GM19328 (cell line): ENCODE data around the gene LIF.
"Not testable (repeated sequence)": the region's sequence is repeated elsewhere in the genome, so short reads cannot be mapped to it uniquely, and the experiment has no call there.

ENCODE experiments used
- ATAC-seq: cut with Tn5 transposase; IDR thresholded peaks from one replicate; pipeline ENCODE4 v1.9.1; 2021; ENCODE audit warnings: mild to moderate bottlenecking, moderate library complexity; ENCODE audit not compliant: unreplicated experiment

LIF gene

GRCh38 chr22:30228509-30229359 lies 17.8 kb downstream of the LIF start:
- no peak for ATAC-seq

GRCh38 chr22:30227438-30228228 lies 18.9 kb downstream of the LIF start:
- no peak for ATAC-seq

DNA sequence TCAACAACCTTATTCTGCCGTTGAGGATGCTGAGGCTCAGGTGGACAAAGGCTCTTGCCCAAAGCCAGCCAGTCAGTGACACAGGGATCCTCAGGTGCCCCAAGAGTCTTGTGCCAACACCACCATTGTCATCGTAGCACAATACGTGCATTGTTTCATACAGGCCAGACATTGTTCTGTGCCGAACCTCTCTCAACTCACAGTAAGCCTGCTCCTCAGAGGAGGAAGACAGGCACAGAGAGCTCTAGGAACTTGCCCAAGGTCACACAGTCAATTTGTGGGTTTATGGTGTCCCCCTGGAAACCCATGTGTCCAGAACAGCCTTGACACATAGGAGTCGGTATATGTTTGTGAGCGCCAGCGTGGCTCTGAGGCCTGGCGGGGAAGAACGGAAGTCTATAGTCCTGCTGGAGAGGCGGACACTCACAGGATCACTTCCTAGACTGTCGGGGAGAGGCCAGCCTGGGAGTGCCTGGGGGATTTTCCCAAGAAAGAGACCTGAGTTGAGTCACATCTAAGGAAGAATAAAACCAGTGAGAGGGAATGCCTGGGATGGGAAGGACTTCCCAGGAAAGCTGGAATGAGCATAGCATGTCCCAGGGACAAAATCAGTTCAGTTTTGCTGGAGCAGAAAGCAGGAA lies 20.2 kb downstream of the LIF start:
- ATAC-seq, result no peak

GRCh38 chr22:30225220-30225927 lies 21.2 kb downstream of the LIF start:
- ATAC-seq, result no peak

DNA sequence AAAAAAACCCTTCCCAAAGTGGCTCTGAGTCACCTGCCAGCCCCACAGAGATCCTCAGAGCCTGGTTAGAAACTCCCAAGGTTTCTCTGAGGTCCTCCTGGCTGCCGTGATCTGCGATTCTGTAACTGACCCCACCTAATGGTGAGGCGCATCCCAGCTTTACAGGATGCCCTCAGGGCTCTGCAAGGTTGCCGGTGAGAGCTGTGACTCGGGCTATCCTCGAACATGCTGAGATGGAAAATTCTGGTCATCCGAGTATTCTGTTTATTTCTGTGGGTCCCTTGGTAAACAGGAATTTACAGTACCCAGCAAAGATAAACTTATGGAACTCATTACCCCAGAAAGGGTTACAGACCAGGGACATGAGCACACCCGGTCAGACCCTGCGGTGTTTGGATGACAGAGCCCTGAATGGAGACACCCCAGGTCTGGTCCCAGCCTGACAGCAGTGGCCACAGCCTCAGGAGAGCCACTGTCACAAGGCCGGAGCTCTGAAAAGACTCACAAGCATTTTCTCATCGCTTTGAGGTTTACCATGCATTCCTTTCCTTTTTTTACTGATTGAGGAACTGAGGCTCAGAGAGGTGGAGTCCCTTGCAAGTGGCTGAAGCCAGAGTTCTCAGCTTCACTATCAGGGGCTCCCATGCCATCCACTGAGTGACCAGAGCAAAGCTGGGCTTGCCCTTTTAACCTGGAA lies 22.2 kb downstream of the LIF start:
- no peak for ATAC-seq

- ATAC-seq, result no peak
Observed at GRCh38 chr22:30223303-30223702, 23.3 kb downstream of the LIF start.

DNA sequence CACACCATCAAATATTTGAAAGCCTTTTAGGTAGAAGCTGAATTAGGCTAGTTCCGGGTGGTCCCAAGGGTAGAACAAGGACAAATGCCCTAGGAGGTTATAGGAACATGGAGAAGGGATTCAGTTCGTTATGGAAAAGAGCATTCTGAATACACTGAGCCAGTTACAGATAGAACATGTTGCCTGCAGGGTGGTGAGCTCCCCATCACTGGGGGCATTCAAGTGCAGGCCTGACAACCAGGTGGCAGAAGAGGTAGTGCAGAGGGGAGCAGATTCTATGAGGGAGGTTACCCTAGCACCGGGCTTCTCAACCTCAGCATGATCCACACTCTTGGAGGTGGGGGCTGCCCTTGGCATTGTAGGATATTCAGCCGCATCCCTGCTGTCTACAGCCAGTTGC lies 24.2 kb downstream of the LIF start:
- ATAC-seq, result no peak

- no peak for ATAC-seq
Observed at GRCh38 chr22:30221121-30221992, 25.2 kb downstream of the LIF start.

- no peak for ATAC-seq
Observed at GRCh38 chr22:30220338-30221012, 26.1 kb downstream of the LIF start.

- no peak for ATAC-seq
Observed at GRCh38 chr22:30219668-30220278, 26.8 kb downstream of the LIF start.

DNA sequence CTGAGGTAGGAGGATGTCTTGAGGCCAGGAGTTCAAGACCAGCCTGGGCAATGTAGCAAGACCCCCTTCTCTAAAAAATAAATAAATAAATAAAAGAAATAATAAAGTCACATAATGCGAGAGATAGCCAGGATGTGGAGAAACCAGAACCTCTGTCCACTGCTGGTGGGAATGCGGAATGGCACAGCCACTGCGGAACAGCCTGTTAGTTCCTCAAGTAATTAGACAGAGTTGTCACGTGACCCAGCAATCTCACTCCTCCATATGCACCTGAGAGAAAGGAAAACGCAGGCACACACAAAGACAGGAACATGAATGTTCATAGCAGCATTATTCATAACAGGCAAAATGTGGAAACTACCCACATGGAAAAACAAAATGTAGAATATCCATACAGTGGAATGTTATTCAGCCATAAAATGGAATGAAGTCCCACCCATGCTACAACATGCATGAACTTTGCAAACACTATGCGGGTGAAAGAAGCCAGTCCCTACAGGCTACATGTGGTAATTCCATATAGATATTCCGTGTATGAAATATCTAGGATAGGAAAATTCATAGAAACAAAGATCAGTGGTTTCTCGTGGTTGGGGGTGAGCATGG lies 27.4 kb downstream of the LIF start:
- no peak for ATAC-seq

- ATAC-seq, result no peak
Observed at GRCh38 chr22:30217698-30218560, 28.6 kb downstream of the LIF start.

DNA sequence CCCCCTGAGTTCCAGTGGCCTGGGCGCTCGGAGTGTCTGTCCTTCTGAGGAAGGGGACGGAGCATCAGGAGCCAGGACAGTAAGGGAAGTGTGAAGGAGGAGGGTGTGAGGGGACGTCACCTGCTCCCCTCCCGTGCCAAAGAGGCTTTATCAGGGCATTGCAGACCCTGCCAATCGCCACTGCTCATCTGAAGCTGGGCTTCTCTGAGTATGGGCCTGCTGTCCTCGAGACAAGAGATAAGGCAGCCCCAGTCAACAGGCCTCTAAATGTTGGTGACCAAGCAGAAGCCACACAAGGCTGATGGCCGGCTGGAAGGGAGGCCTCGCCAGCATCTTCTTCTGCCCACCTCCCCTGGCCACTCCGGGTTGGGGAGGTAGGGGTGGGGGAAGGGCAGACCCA lies 29.8 kb downstream of the LIF start:
- no peak for ATAC-seq

- not testable (repeated sequence) for ATAC-seq
Observed at GRCh38 chr22:30216272-30216671, 30.3 kb downstream of the LIF start.

DNA sequence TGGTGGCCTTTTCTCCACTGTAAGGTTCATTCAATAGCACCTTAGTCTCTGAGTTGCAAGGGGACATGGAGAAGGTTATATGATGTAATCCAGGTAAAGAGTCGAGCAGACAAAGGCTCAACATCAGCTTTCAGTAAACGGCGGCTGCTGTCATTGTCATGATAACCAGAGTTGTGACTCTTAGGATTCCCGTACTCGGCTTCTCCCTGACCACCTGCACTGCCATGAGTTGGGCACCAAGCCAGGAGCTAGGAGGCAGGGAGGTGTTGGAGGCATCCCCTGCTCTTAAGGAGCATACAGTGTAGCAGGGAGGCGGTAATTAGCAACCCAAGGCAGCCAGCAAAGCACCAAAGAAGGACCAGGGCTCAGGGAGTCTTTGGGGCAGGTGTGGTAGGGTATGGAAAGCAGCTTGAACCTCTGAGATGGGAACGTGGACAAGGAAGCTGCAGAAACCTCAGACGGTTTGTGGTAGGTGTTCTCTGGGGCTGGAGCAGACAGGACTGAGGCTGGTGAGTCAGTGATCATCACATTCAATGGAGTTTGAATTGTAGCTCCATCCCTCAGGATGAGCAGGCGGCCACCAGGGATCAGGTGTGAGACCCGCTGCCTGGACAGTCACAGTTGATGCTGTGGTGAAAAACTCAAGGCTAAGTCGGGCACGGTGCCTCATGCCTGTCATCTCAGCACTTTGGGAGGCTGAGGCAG lies 31.7 kb downstream of the LIF start:
- no peak for ATAC-seq

GRCh38 chr22:30212996-30213441 lies 33.5 kb downstream of the LIF start:
- no peak for ATAC-seq
